ENCODE results near the gene HMGN2. TPM values are rescaled to one million over a fixed set of nuclear protein-coding genes. Genes with fewer than 3 reads are reported as not detected.

HMGN2 gene
- total and polyA plus RNA-seq, 2 experiments from 2014 or later: 330 to 1,122 TPM

DNA sequence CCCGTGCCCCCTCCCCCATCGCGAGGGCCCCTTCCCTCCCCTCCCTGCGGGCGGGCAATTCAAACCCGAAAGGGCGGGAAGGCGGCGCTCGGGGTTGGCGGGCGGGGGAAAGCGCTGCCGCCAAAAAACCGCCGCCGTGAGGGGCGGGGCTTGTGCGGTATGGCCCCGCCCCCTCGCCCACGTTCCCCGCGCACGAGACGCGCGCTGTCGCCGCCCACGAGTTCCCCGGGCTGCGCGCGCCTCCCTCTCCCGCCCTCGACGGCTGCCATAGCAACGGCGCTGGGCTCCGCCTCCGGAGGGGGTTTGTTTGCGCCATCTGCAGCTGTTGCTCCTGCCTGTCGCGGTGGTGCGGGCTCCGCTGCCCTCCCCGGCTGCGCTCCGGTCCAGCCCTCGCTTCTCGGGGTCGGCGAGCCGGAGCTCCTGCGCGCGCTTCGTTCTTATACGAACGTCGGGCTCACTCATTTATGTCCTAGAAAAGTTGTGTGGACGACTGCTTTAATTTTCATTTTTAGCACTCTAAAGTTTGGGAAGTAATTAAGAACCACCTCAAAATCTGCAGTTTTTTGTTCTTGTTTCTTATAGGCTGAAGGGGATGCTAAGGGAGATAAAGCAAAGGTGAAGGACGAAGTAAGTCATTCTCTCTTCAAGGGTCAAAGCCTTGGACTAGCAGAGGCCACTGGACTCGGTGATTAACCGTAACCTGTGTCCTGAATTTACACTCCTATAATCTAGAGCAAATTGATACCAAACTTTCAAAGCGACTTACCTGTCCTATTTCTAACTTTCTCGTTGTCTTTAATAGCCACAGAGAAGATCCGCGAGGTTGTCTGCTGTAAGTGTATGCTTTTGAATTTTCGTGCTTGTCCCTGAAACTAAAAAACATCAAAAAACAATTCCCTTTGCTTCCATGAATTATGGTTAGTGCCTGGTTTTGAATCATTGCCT lies 933 bp downstream of the HMGN2 start:
- peaks cover 3% of the 10 kb centered on the region; the same call in 1 of the 3 replicates for H3K9me3 Mint-ChIP-seq
- Histone ChIP-seq H4K20me1 (replicated peaks; ENCODE audit: insufficient read depth) (peaks cover 27% of the 10 kb centered on the region), H3K4me1 (ENCODE audit: insufficient read depth) (peaks cover 21% of the 10 kb centered on the region), H3K36me3 (ENCODE audit: insufficient read depth) (peaks cover 37% of the 10 kb centered on the region), H3F3A (replicated peaks; ENCODE audit: low read depth) (peaks cover 57% of the 10 kb centered on the region), H3K9me2 (ENCODE audit: insufficient read depth) (no peaks in the 10 kb centered on the region), H3K79me2 (replicated peaks; ENCODE audit: insufficient read depth) (peaks cover 23% of the 10 kb centered on the region), H3K27ac (ENCODE audit: low read depth) (peak overlapping the region; percentile 100; the same call in 1 of the 2 replicates), H3K4me3 (peak overlapping the region; percentile 96), H2AFZ (no peak overlapping the region), H3K4me2 (peak overlapping the region; percentile 99), H3K27me3 (ENCODE audit: insufficient read depth) (peaks cover 9% of the 10 kb centered on the region; the same call in 1 of the 2 replicates)
- peaks cover 33% of the 10 kb centered on the region for H3K27me3 Mint-ChIP-seq (ENCODE audit: insufficient read depth, low read depth, poor library complexity)
- H3K4me1 Mint-ChIP-seq: peaks cover 38% of the 10 kb centered on the region
- DNase-seq (ENCODE audit: low spot score) (peak; percentile 95), ATAC-seq (peak; percentile 40)
- H3K4me3 Mint-ChIP-seq: peak overlapping the region; percentile 91
- H3K27ac Mint-ChIP-seq: peak overlapping the region; percentile 65; the same call in 1 of the 2 replicates
- H3K36me3 Mint-ChIP-seq (ENCODE audit: low read depth): peaks cover 60% of the 10 kb centered on the region
- TF ChIP-seq, protein P1, sequence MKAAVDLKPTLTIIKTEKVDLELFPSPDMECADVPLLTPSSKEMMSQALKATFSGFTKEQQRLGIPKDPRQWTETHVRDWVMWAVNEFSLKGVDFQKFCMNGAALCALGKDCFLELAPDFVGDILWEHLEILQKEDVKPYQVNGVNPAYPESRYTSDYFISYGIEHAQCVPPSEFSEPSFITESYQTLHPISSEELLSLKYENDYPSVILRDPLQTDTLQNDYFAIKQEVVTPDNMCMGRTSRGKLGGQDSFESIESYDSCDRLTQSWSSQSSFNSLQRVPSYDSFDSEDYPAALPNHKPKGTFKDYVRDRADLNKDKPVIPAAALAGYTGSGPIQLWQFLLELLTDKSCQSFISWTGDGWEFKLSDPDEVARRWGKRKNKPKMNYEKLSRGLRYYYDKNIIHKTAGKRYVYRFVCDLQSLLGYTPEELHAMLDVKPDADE (IDR thresholded peaks at IDR 0.05): 0 out of 2 replicates have a peak, but pooled peaks have one; percentile 31
- TF ChIP-seq CREB1 (CRISPR knock-in tag; IDR thresholded peaks at IDR 0.05; ENCODE audit: low read depth) (0 out of 2 replicates have a peak, but pooled peaks have one; percentile 24), POLR2AphosphoS5 (IDR thresholded peaks at IDR 0.05; ENCODE audit: low read depth) (no peak; the same call in none of the 2 replicates)

DNA sequence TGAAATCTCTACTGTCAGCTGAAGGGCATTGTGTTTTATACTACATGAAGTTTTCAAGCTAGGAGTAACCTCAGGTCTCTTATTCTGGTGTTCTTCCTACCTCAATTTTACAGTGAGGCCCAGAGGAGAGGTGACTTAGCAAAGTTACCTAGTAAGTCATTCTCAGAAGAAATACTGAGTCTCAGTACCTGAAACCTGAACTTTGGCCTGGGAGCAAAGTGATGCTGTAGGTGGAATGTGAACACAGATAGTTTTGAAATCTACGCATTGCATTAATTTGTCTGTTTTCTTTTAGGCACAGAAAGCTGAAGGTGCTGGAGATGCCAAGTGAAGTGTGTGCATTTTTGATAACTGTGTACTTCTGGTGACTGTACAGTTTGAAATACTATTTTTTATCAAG lies 2.6 kb downstream of the HMGN2 start:
- peaks cover 9% of the 10 kb centered on the region; the same call in 1 of the 2 replicates for H3K27me3 ChIP-seq (ENCODE audit: insufficient read depth)
- no peaks in the 10 kb centered on the region for H3K9me2 ChIP-seq (ENCODE audit: insufficient read depth)
- H3K9me3 Mint-ChIP-seq: peaks cover 3% of the 10 kb centered on the region; the same call in 1 of the 3 replicates
- H3K4me1 Mint-ChIP-seq: peaks cover 34% of the 10 kb centered on the region
- H3K4me3 ChIP-seq: no peak overlapping the region
- H3K79me2 ChIP-seq (replicated peaks; ENCODE audit: insufficient read depth): peaks cover 23% of the 10 kb centered on the region
- H3K36me3 ChIP-seq (ENCODE audit: insufficient read depth): peaks cover 44% of the 10 kb centered on the region
- no peak for TF ChIP-seq CREB1 (CRISPR knock-in tag; IDR thresholded peaks at IDR 0.05; ENCODE audit: low read depth)
- TF ChIP-seq, protein P2, sequence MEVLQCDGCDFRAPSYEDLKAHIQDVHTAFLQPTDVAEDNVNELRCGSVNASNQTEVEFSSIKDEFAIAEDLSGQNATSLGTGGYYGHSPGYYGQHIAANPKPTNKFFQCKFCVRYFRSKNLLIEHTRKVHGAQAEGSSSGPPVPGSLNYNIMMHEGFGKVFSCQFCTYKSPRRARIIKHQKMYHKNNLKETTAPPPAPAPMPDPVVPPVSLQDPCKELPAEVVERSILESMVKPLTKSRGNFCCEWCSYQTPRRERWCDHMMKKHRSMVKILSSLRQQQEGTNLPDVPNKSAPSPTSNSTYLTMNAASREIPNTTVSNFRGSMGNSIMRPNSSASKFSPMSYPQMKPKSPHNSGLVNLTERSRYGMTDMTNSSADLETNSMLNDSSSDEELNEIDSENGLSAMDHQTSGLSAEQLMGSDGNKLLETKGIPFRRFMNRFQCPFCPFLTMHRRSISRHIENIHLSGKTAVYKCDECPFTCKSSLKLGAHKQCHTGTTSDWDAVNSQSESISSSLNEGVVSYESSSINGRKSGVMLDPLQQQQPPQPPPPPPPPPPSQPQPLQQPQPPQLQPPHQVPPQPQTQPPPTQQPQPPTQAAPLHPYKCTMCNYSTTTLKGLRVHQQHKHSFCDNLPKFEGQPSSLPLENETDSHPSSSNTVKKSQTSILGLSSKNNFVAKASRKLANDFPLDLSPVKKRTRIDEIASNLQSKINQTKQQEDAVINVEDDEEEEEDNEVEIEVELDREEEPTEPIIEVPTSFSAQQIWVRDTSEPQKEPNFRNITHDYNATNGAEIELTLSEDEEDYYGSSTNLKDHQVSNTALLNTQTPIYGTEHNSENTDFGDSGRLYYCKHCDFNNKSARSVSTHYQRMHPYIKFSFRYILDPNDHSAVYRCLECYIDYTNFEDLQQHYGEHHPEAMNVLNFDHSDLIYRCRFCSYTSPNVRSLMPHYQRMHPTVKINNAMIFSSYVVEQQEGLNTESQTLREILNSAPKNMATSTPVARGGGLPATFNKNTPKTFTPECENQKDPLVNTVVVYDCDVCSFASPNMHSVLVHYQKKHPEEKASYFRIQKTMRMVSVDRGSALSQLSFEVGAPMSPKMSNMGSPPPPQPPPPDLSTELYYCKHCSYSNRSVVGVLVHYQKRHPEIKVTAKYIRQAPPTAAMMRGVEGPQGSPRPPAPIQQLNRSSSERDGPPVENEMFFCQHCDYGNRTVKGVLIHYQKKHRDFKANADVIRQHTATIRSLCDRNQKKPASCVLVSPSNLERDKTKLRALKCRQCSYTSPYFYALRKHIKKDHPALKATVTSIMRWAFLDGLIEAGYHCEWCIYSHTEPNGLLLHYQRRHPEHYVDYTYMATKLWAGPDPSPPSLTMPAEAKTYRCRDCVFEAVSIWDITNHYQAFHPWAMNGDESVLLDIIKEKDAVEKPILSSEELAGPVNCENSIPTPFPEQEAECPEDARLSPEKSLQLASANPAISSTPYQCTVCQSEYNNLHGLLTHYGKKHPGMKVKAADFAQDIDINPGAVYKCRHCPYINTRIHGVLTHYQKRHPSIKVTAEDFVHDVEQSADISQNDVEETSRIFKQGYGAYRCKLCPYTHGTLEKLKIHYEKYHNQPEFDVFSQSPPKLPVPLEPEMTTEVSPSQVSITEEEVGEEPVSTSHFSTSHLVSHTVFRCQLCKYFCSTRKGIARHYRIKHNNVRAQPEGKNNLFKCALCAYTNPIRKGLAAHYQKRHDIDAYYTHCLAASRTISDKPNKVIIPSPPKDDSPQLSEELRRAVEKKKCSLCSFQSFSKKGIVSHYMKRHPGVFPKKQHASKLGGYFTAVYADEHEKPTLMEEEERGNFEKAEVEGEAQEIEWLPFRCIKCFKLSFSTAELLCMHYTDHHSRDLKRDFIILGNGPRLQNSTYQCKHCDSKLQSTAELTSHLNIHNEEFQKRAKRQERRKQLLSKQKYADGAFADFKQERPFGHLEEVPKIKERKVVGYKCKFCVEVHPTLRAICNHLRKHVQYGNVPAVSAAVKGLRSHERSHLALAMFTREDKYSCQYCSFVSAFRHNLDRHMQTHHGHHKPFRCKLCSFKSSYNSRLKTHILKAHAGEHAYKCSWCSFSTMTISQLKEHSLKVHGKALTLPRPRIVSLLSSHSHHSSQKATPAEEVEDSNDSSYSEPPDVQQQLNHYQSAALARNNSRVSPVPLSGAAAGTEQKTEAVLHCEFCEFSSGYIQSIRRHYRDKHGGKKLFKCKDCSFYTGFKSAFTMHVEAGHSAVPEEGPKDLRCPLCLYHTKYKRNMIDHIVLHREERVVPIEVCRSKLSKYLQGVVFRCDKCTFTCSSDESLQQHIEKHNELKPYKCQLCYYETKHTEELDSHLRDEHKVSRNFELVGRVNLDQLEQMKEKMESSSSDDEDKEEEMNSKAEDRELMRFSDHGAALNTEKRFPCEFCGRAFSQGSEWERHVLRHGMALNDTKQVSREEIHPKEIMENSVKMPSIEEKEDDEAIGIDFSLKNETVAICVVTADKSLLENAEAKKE (CRISPR knock-in tag; IDR thresholded peaks at IDR 0.05): no peak
- no peak overlapping the region for H3K4me2 ChIP-seq
- H4K20me1 ChIP-seq (replicated peaks; ENCODE audit: insufficient read depth): peaks cover 27% of the 10 kb centered on the region
- no peak for DNase-seq (ENCODE audit: low spot score)
- H3F3A ChIP-seq (replicated peaks; ENCODE audit: low read depth): peaks cover 56% of the 10 kb centered on the region
- no peak overlapping the region for H3K27ac ChIP-seq (ENCODE audit: low read depth)
- H3K4me3 Mint-ChIP-seq: peak overlapping the region; percentile 91; the same call in 2 of the 3 replicates
- peaks cover 60% of the 10 kb centered on the region for H3K36me3 Mint-ChIP-seq (ENCODE audit: low read depth)
- peaks cover 21% of the 10 kb centered on the region for H3K4me1 ChIP-seq (ENCODE audit: insufficient read depth)
- ATAC-seq: no peak
- peaks cover 32% of the 10 kb centered on the region for H3K27me3 Mint-ChIP-seq (ENCODE audit: insufficient read depth, low read depth, poor library complexity)
- H3K27ac Mint-ChIP-seq: no peak overlapping the region
- H2AFZ ChIP-seq: no peak overlapping the region
